ENCODE measurements around the gene SORCS2. TPM values are rescaled to one million over a fixed set of nuclear protein-coding genes. Genes with fewer than 3 reads are reported as not detected.

The SORCS2 gene
- total RNA-seq, 1 experiment from 2014 or later: 0.06 TPM

DNA sequence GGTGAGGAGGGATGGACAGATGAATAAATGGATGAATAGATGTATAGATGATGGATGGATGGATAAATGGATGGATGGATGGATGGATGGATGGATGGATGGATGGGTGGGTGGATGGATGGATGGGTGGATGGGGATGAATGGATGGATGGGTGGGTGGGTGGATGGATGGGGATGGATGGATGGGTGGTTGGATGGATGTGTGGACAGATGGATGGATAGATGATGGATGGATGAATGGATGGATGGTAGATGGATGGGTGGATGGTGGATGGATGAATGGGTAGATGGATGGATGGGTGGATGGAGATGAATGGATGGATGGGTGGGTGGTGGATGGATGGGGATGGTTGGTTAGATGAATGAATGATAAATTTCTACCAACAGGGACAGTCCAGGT lies 449.4 kb downstream of the SORCS2 start:
- Histone ChIP-seq H3K4me3 (ENCODE audit: low read depth, low read length, poor library complexity, severe bottlenecking) (no peak overlapping the region), H3K36me3 (ENCODE audit: insufficient read depth, low read length, poor library complexity, severe bottlenecking) (no peaks in the 10 kb centered on the region), H3K4me1 (ENCODE audit: insufficient read depth, low read length, poor library complexity, severe bottlenecking) (no peaks in the 10 kb centered on the region), H3K9me3 (ENCODE audit: low read depth, low read length, poor library complexity, severe bottlenecking) (no peaks in the 10 kb centered on the region), H3K27ac (ENCODE audit: low read depth, low read length, poor library complexity, severe bottlenecking) (no peak overlapping the region), H3K27me3 (replicated peaks; ENCODE audit: insufficient read depth, low read depth, low read length, poor library complexity) (peaks cover 3% of the 10 kb centered on the region)
- no TSS peak for BruUV-seq (replicated peaks)
- intact Hi-C loops (cut with micrococcal nuclease; ENCODE audit: unreplicated experiment): no loop called here
- ChIA-PET POLR2A (ENCODE audit: low non-redundant PET) (no interaction called here), CTCF (interaction anchor here (0.7 kb wide), 1 partner anchor 27 kb away, joined by 10 read pairs; no protein-coding TSS in a partner anchor)
- DNase-seq (ENCODE audit: low spot score): no peak
- TF ChIP-seq, protein P1, sequence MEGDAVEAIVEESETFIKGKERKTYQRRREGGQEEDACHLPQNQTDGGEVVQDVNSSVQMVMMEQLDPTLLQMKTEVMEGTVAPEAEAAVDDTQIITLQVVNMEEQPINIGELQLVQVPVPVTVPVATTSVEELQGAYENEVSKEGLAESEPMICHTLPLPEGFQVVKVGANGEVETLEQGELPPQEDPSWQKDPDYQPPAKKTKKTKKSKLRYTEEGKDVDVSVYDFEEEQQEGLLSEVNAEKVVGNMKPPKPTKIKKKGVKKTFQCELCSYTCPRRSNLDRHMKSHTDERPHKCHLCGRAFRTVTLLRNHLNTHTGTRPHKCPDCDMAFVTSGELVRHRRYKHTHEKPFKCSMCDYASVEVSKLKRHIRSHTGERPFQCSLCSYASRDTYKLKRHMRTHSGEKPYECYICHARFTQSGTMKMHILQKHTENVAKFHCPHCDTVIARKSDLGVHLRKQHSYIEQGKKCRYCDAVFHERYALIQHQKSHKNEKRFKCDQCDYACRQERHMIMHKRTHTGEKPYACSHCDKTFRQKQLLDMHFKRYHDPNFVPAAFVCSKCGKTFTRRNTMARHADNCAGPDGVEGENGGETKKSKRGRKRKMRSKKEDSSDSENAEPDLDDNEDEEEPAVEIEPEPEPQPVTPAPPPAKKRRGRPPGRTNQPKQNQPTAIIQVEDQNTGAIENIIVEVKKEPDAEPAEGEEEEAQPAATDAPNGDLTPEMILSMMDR (conservative IDR thresholded peaks at IDR 0.05; ENCODE audit: low read depth, low read length): no peak
- TF ChIP-seq EZH2 (IDR thresholded peaks at IDR 0.05; ENCODE audit: borderline replicate concordance, low read depth, low read length, poor library complexity, severe bottlenecking): no peak

DNA sequence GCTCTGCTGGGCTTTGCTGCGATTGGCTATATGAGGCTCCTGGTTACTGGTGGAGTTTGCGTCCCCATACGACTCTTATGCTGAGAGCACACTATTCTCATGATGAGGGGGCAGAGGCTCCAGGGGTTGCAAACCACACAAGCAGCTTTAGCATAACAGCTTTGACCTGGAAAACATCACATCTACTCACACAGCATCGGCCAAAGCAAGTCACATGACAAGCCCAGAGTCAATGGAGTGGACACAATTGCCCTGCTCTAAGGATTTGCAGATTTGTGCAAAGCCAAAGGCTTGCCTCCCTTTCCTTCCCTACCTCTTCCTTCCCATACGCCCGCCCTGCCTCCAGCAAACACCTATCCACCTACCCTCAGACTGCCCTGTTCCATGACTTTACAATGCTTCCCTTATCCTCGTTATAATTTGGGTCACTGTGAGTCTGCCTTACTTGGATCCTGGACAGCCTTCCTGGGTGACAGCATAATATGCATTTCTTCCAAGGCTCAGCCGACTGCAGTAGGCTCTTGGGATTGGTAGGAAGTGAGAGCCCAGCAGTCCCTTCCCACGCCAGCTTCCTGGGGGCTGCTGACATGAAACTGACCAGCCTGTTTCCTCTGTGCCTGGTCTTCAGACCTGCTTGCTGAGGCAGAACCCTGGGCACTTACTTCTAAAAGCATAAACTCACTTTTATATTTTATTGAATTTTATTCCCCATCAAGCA lies 450.6 kb downstream of the SORCS2 start:
- DNase-seq (ENCODE audit: low spot score): no peak
- no peaks in the 10 kb centered on the region for H3K36me3 ChIP-seq (ENCODE audit: insufficient read depth, low read length, poor library complexity, severe bottlenecking)
- TF ChIP-seq, protein P1 (conservative IDR thresholded peaks at IDR 0.05; ENCODE audit: low read depth, low read length): no peak
- TF ChIP-seq EZH2 (IDR thresholded peaks at IDR 0.05; ENCODE audit: borderline replicate concordance, low read depth, low read length, poor library complexity, severe bottlenecking): no peak
- POLR2A ChIA-PET (ENCODE audit: low non-redundant PET): no interaction called here
- CTCF ChIA-PET: no interaction called here
- peaks cover 3% of the 10 kb centered on the region for H3K27me3 ChIP-seq (replicated peaks; ENCODE audit: insufficient read depth, low read depth, low read length, poor library complexity)
- H3K4me3 ChIP-seq (ENCODE audit: low read depth, low read length, poor library complexity, severe bottlenecking): no peak overlapping the region
- no peaks in the 10 kb centered on the region for H3K9me3 ChIP-seq (ENCODE audit: low read depth, low read length, poor library complexity, severe bottlenecking)
- H3K4me1 ChIP-seq (ENCODE audit: insufficient read depth, low read length, poor library complexity, severe bottlenecking): no peaks in the 10 kb centered on the region
- intact Hi-C loops (cut with micrococcal nuclease; ENCODE audit: unreplicated experiment): no loop called here
- no TSS peak for BruUV-seq (replicated peaks)
- H3K27ac ChIP-seq (ENCODE audit: low read depth, low read length, poor library complexity, severe bottlenecking): no peak overlapping the region

DNA sequence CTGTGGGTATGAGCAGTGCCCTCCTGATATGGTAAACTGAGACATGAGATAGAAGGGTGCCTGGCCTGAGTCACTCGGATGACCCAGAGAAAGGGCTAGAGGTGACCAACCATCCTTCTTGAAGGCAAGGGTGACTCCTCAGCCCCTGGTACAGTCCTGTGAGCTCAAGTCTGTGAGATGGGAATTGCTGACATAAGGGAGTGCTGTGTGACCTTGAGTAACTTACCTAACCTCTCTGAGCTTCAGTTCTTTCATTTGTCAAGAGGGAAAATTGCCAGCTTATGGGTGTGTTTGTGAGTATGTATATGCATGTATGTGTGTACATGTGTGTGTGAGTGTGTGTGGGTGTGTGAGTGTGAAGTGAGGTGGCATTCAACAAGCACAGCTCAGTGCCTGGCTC lies 452.8 kb downstream of the SORCS2 start:
- H3K4me3 ChIP-seq (ENCODE audit: low read depth, low read length, poor library complexity, severe bottlenecking): no peak overlapping the region
- peaks cover 3% of the 10 kb centered on the region for H3K27me3 ChIP-seq (replicated peaks; ENCODE audit: insufficient read depth, low read depth, low read length, poor library complexity)
- H3K36me3 ChIP-seq (ENCODE audit: insufficient read depth, low read length, poor library complexity, severe bottlenecking): no peaks in the 10 kb centered on the region
- intact Hi-C loops (cut with micrococcal nuclease; ENCODE audit: unreplicated experiment): no loop called here
- H3K4me1 ChIP-seq (ENCODE audit: insufficient read depth, low read length, poor library complexity, severe bottlenecking): no peaks in the 10 kb centered on the region
- TF ChIP-seq, protein P1 (conservative IDR thresholded peaks at IDR 0.05; ENCODE audit: low read depth, low read length): no peak
- no peak for TF ChIP-seq EZH2 (IDR thresholded peaks at IDR 0.05; ENCODE audit: borderline replicate concordance, low read depth, low read length, poor library complexity, severe bottlenecking)
- H3K9me3 ChIP-seq (ENCODE audit: low read depth, low read length, poor library complexity, severe bottlenecking): no peaks in the 10 kb centered on the region
- POLR2A ChIA-PET (ENCODE audit: low non-redundant PET): no interaction called here
- CTCF ChIA-PET: no interaction called here
- no peak overlapping the region for H3K27ac ChIP-seq (ENCODE audit: low read depth, low read length, poor library complexity, severe bottlenecking)
- no TSS peak for BruUV-seq (replicated peaks)
- DNase-seq (ENCODE audit: low spot score): no peak

All from A673 (cell line).